ENCODE data around the gene CD200. TPM values are rescaled to one million over a fixed set of nuclear protein-coding genes. Genes with fewer than 3 reads are reported as not detected.

Gene CD200
- polyA plus RNA-seq, 1 donor: 10.7 TPM

Other genes starting within 250 kb of the CD200 start
- 3.0 TPM for gene C3orf52, start 246.8 kb upstream of the CD200 start, polyA plus RNA-seq (ENCODE audit: insufficient read length)
- gene GCSAM, start 199.9 kb upstream of the CD200 start, polyA plus RNA-seq (ENCODE audit: insufficient read length): 0.80 TPM
- 0.10 TPM for gene SLC9C1, start 38.9 kb upstream of the CD200 start, polyA plus RNA-seq (ENCODE audit: insufficient read length)
- gene BTLA, start 166.3 kb downstream of the CD200 start, polyA plus RNA-seq (ENCODE audit: insufficient read length): 0.36 TPM
- gene ATG3, start 228.8 kb downstream of the CD200 start, polyA plus RNA-seq (ENCODE audit: insufficient read length): 30.9 TPM
- gene SLC35A5, start 228.9 kb downstream of the CD200 start, polyA plus RNA-seq (ENCODE audit: insufficient read length): 24.4 TPM

Measured in hindlimb muscle (tissue), 1 donor.